PFSK-1 (cell line): Measurements from ENCODE around the gene MIPEP.

Experiments used
- FOXP2 ChIP-seq: optimal IDR thresholded peaks from 2 replicates; pipeline ENCODE3; 2011; ENCODE audit warnings: borderline replicate concordance, control low read depth, inconsistent platforms; ENCODE audit not compliant: insufficient read depth; ENCODE audit errors: extremely low read length, extremely low read depth
- POLR2AphosphoS5 ChIP-seq: IDR thresholded peaks from 2 replicates; pipeline ENCODE4 v1.6.1; 2012; ENCODE audit warnings: low read depth, mild to moderate bottlenecking, control low read depth, low read length, moderate library complexity
- SIN3A ChIP-seq: IDR thresholded peaks from 2 replicates; pipeline ENCODE4 v1.6.1; 2012; ENCODE audit warnings: mild to moderate bottlenecking, low read length, moderate library complexity, borderline replicate concordance; ENCODE audit not compliant: insufficient read depth
- TAF1 ChIP-seq: IDR thresholded peaks from 2 replicates; pipeline ENCODE4 v1.6.1; 2012; ENCODE audit warnings: low read length, control low read depth, borderline replicate concordance; ENCODE audit not compliant: insufficient read depth
- TF ChIP-seq, protein P1 (sequence below), 2 experiments: IDR thresholded peaks; 2 replicates each; pipeline versions ENCODE4 v1.6.1 to v1.8.0; 2011 to 2012; ENCODE audit warnings: low read depth in 2 of 2, low read length in 2 of 2, control low read depth in 1 of 2, inconsistent platforms in 1 of 2, mild to moderate bottlenecking in 1 of 2, moderate library complexity in 1 of 2; ENCODE audit not compliant: insufficient read depth in 1 of 2

Gene MIPEP

DNA sequence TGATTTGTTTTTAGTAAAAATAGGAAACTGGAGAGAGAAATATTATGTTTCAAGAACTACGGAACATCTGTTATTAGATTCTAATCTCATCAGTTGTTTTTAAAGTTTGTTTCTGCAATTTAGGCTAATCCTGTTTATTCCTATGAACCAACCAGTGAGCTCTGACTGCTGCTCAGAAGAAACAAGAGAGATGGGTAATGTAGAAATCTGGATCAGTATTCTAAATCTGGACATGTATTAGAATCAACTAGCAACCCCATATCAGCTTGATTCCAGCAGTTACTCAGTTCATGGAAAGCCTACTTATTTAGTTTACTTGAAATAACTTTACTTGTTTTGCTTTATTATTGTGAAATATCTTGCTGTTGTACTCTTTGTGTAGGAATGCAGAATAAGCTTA, 203.8 kb downstream of the MIPEP start:
- TF ChIP-seq TAF1 (no peak), FOXP2 (no peak), POLR2AphosphoS5 (no peak), SIN3A (no peak)
- TF ChIP-seq, protein P1, sequence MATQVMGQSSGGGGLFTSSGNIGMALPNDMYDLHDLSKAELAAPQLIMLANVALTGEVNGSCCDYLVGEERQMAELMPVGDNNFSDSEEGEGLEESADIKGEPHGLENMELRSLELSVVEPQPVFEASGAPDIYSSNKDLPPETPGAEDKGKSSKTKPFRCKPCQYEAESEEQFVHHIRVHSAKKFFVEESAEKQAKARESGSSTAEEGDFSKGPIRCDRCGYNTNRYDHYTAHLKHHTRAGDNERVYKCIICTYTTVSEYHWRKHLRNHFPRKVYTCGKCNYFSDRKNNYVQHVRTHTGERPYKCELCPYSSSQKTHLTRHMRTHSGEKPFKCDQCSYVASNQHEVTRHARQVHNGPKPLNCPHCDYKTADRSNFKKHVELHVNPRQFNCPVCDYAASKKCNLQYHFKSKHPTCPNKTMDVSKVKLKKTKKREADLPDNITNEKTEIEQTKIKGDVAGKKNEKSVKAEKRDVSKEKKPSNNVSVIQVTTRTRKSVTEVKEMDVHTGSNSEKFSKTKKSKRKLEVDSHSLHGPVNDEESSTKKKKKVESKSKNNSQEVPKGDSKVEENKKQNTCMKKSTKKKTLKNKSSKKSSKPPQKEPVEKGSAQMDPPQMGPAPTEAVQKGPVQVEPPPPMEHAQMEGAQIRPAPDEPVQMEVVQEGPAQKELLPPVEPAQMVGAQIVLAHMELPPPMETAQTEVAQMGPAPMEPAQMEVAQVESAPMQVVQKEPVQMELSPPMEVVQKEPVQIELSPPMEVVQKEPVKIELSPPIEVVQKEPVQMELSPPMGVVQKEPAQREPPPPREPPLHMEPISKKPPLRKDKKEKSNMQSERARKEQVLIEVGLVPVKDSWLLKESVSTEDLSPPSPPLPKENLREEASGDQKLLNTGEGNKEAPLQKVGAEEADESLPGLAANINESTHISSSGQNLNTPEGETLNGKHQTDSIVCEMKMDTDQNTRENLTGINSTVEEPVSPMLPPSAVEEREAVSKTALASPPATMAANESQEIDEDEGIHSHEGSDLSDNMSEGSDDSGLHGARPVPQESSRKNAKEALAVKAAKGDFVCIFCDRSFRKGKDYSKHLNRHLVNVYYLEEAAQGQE (IDR thresholded peaks at IDR 0.05; ENCODE audit: insufficient read depth in 1 of 2, low read depth in 2 of 2, low read length in 2 of 2), result no peak

DNA sequence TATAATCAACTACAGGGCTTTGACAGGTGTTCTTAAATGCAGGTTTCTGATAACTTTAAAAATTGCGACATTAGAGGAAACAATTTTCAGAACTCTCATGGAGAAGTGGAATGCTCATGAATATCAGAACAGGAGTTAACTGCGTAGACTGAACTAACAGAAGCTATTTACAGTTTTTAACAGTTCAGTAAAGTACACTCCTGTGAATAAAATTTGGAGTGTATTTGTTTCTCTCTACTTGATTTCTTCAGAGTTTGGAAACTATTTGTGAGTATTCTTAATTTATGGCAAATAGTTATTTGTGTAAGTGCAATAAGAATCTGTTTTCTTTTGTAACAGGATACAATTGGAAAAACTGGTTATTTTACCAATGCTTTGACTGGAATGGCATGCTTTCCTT, 204.6 kb downstream of the MIPEP start:
- no peak for TF ChIP-seq POLR2AphosphoS5
- TF ChIP-seq, protein P1 (IDR thresholded peaks at IDR 0.05; ENCODE audit: insufficient read depth in 1 of 2, low read depth in 2 of 2, low read length in 2 of 2), result no peak

DNA sequence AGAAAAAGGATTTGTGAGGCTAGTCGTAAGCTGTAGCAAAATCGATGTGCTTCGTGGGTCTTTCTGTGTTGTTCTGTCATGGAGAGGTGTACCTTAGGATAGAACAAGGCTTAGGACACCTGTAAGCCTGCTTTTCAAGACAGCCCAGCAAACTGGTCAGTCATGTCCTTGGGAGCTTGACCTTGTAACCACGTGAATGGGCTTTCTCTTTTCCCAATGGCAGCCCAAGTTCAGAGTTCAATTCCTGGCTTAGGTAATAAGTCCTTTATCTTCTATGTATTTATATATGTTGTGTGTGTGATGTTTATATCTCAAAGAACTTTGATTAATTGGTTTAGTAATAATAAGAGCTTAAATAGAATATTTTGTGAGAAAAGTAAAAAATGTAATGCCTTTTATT, 206.1 kb downstream of the MIPEP start:
- no peak for TF ChIP-seq POLR2AphosphoS5
- TF ChIP-seq TAF1, result no peak
- TF ChIP-seq FOXP2, result no peak
- TF ChIP-seq, protein P1 (IDR thresholded peaks at IDR 0.05; ENCODE audit: insufficient read depth in 1 of 2, low read depth in 2 of 2, low read length in 2 of 2), result no peak
- no peak for TF ChIP-seq SIN3A

DNA sequence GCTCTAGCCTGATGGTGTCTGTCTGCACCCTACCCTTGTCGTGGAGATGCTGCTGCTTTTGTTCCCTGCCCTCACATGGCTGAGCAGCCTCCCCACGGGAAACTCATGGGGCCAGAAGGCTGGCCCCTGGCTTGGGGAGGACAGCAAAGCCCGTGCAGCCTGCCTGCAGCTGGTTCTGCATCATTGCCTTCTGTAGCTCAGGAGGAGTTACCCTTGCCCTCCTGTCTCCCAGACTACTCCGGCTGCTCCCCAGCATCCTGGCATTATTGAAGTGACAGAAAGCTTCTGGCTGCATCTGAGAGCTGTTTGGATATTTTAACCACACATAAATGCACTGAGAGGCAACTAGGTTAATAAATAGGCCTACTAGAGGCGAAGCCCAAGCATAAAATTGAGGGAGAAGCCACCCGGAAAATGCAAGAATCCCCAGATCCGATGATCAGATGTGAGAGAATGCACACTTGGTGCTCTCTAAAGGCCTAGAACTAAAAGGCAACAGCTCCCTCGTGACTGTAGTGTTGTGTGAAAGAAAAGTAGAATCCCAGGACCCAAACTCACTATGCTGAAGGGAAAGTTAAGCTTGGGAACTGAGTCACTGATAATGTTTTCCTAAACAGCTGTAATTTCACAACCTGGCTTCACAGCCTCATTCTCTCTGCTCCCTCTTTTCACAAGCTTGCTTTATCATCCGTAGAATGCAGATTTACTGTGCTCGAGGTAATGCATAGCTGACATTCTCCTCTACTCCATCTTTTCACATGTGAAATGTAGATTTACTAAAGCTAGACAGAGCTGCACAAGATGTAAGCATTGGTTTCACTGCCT, 208.1 kb downstream of the MIPEP start:
- no peak for TF ChIP-seq POLR2AphosphoS5
- TF ChIP-seq SIN3A, result no peak
- no peak for TF ChIP-seq TAF1
- TF ChIP-seq, protein P1 (IDR thresholded peaks at IDR 0.05; ENCODE audit: insufficient read depth in 1 of 2, low read depth in 2 of 2, low read length in 2 of 2), result no peak
- no peak for TF ChIP-seq FOXP2
